GM12892 (cell line): ENCODE measurements around the gene IQGAP2.

Source experiments
- DNase-seq: peaks from one replicate; pipeline ENCODE4 v3.0.0; 2011; ENCODE audit not compliant: insufficient read length
- FAIRE-seq: peaks from 2 replicates; lab custom pipeline; 2011; peaks lifted over from hg19 to GRCh38; lab: Jason Lieb, UNC
- POLR2A ChIP-seq: IDR thresholded peaks from 2 replicates; pipeline ENCODE4 v1.6.1; 2011; ENCODE audit warnings: low read depth, low read length, control low read depth
- POLR2AphosphoS5 ChIP-seq: IDR thresholded peaks from 2 replicates; pipeline ENCODE4 v1.6.1; 2011; ENCODE audit warnings: low read depth, low read length, control low read depth
- TAF1 ChIP-seq: IDR thresholded peaks from 2 replicates; pipeline ENCODE4 v1.6.1; 2011; ENCODE audit warnings: low read depth, mild to moderate bottlenecking, control low read depth, low read length, borderline replicate concordance

IQGAP2 gene

DNA sequence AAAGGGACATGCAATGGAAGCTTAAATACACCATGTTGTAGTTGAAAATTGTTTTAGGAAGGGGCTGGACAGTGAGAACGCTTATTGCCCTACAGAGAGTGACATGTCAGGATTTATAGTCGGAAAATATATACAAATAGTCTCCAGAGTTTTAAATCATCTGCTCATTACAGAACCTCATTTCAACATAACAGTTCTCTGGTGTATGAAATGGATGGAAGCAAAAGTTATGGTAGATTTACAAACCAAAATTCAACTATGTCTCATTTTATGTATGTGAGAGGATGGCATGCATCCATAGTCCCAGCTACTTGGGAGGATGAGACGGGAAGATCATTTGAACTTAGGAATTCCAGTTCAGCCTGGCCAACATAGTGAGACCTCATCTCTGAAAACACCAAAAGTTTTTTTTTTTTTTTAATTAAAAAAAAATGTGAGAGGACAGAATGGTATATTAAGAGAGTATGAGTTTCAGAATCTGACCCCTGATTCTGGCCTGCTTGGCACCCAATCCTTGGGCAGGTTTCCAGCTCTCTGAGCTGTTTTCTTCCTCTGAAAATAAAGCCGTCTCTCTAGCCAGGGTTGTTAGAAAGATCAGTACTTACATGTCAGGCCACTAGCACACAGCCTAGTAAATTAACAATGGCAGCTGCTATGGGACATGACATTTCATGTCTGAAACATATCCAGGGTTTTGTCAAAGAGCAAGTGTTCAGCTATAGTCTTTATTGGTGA is 40.1 kb downstream of the IQGAP2 start:
- DNase-seq (no peak), FAIRE-seq (no peak)
- TF ChIP-seq TAF1 (no peak), POLR2A (no peak), POLR2AphosphoS5 (no peak)

DNA sequence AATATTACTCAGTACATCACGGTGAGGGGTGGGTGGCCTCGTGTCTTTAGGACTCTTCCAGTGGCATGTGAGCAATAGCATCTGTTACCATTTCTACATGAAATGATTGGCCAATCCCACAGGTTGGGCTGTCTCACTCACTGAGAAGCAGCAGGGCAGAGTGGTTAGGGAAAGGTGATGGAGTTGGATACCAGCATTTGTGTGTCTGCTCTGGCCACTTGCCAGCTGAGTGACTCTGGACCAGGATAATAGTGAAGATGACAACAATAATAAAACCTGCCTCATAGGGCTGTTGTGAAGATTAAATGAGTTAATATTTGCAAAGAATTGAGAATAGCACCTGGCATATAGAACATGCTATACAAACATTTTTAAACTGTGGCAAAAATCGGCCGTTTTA is 42.0 kb downstream of the IQGAP2 start:
- FAIRE-seq = no peak
- no peak for DNase-seq
- TF ChIP-seq POLR2AphosphoS5 = no peak
- TF ChIP-seq POLR2A = no peak
- TF ChIP-seq TAF1 = no peak

DNA sequence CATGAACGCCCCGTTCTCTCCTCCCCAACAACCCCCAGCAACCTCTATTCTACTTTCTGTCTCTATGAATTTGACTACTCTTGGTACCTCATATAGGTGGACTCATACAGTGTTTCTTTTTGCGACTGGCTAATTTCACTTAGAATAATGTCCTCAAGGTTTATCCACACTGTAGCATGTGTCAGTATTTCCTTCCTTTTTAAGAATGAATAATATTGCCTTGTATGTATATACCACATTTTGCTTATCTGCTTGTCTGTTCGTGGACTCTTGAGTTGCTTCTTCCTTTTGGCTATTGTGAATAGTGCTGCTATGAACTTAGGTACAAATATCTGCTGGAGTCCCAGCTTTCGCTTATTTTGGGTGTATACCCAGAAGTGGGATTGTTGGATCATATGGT is 42.7 kb downstream of the IQGAP2 start:
- TF ChIP-seq TAF1 (no peak), POLR2A (no peak), POLR2AphosphoS5 (no peak)
- DNase-seq (no peak), FAIRE-seq (no peak)

DNA sequence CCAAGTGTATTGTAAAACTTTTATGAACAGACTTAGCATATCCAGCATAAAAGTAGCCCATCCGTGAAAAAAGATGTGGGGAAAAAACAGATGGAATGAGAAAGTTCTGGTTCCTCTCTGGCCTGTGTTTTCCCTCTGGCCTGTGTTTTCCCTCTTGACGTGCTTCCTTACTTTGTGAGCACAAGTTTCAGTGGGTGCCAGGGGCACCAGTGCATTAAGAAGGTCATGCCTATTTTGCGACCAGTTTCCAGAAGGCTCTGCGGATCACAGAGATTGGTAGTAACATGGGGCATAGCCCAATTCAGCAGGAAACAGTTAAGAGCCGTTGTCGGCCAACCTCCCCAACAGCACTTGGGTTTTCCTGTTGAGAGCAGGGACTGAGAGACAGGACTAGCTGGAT is 43.7 kb downstream of the IQGAP2 start:
- DNase-seq (no peak), FAIRE-seq (no peak)
- no peak for TF ChIP-seq POLR2AphosphoS5
- TF ChIP-seq POLR2A = no peak
- TF ChIP-seq TAF1 = no peak

DNA sequence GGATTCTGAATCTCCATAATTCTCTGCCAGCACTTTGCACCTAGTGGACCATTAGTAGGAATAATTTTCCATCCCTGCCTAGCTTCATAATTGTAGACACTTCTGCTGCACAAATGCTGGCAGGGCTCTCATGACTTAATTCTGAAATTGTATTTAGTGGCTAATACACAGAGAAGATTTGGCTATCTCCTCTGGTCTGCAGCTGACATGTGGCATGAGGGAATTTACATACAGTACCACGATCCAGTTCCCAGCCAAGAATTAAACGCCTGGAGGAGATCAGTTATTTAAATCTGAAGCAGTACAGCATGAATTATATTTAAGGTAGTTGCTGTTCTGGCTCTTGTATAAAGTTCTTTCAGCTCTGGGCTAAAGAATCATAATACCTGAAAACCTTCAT is 46.5 kb downstream of the IQGAP2 start:
- TF ChIP-seq TAF1 = no peak
- TF ChIP-seq POLR2A = no peak
- TF ChIP-seq POLR2AphosphoS5 = no peak
- DNase-seq (no peak), FAIRE-seq (no peak)

DNA sequence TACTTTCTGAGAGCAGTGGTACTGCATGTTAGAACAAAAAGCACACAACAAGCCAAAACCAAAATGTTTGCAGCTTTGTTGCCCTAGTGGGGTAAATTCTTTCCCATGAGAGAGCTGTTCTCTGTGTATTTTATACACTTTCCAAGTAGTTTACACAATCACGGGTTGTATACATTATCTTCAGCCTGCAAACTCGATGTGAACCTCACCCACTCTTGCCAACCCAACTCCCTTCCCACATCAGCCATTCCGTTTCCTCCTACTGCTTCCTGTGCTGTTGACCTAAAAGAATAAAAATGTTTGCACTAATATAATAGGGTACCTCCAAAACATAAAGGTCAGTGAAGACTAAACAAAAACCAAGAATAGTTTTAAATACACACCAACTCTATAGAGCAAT is 47.0 kb downstream of the IQGAP2 start:
- no peak for TF ChIP-seq POLR2A
- TF ChIP-seq POLR2AphosphoS5 = no peak
- no peak for TF ChIP-seq TAF1
- DNase-seq (no peak), FAIRE-seq (peak; percentile 77)

DNA sequence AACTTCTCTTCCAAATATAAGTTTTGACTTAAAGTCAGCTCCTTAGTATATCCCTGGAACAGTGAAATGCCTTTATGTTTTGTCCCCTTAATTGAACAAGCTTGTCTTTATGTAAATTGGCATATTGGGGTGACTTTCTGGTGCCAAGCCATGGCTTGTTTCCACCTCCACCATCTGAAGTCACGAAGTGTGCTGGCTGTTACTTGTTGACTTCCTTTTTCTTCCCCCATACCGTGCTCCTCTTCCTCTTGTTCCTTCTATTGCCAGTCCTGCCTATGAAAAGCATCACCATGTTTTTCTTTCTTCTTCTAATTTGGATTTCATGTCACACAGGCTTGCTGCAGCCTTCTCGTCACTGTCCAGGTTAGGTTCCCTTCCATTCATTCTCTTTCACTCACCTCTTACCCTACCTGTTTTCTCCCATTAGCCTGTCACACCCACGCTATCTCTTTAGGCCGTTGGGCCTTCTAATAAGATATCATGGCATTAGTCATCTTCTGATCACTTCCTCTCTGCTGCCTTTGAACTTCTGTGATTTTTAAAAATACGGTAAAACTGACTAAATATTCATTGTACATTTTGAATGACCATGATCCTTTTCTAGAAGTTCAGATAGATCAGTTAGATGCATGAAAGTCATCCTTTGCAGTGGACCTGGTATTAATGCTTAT is 48.1 kb downstream of the IQGAP2 start:
- DNase-seq = no peak
- FAIRE-seq = peak; percentile 74
- TF ChIP-seq POLR2A (no peak), POLR2AphosphoS5 (no peak)

DNA sequence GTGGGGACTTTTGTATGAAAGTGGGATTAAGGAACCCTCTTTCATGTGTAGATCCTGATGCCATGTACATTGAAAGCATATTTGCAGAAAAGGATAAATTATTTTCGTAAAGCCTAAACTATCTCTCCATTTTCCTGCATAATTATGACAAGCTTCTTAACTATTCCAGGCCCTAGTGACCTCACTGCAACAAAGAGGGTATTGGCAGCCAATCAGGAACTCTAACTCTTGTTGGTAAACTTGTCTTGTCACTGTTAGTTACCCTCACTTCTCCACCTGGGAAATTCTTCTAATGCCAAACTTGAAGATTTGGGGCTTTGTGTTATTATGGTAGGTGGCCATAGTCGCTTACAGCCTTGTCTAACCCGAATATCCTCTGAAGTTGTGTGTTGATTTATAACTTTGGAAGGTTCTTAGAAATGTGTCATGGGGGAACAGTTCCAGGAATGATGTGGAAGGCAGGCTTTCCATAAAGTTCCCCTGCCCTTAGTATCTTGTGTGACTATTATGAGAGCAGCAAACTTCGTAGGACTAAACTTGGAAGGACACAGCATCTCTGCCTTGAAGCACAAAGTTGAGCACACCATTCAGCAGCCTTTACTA is 52.5 kb downstream of the IQGAP2 start:
- no peak for TF ChIP-seq POLR2AphosphoS5
- TF ChIP-seq TAF1 = no peak
- no peak for TF ChIP-seq POLR2A
- DNase-seq (no peak), FAIRE-seq (no peak)

DNA sequence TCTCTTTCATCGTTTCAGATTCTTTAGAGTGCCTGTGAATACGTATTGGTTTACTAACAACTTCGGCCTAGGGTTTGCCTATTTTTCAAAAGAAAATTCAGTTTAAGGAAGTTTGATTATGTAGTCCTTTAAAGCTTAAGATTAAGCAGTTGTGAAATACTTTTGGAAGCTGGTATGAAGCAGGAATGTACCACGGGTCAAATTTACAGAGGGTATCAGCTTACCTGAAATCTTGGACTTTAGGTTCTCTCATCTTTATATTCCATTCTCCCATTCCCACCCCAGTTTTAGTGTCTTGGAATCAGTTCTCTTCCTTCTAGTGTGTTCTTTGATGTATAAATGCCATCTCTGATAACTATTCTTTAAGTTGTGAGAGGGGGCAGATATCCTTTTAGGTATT is 53.2 kb downstream of the IQGAP2 start:
- TF ChIP-seq TAF1 (no peak), POLR2A (no peak), POLR2AphosphoS5 (no peak)
- FAIRE-seq (no peak), DNase-seq (no peak)

DNA sequence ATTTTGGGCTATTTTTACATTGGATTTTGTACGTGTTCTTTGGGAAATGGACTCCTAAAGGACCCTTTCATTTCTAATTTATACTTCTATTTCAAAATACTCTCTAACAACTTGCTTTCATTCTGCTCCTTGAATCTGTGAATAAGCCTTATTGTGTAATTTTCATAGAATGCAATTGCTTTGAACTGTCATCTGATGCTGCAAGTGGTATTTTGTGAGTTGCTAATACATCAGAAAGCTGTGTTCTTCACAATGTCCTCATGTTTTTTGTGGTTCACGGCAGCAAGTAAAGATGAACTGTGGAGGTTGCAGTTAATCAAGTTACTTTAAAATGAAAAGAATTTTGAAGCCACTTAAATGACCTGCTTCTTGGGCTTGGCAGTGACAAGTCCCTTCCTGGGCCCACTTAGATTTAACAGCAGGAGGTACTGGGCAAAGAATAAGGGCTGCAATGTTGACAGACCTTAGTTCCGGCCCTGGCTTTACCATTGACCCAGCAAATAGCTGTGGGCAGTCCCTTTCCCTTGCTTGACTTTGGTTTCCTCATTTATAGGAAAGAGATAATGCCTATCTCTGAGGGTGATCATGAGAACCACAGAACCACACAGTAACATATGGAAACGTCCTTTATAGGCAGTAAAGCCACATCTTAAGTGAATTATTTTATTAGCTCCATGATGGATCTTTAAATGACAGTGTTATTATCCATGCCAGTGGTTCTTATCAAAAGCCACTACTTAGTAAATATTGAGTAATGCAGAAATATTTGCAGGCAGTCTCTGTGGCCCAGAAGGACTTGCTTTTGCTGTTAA is 54.8 kb downstream of the IQGAP2 start:
- FAIRE-seq (no peak), DNase-seq (no peak)
- no peak for TF ChIP-seq POLR2AphosphoS5
- no peak for TF ChIP-seq POLR2A
- no peak for TF ChIP-seq TAF1

DNA sequence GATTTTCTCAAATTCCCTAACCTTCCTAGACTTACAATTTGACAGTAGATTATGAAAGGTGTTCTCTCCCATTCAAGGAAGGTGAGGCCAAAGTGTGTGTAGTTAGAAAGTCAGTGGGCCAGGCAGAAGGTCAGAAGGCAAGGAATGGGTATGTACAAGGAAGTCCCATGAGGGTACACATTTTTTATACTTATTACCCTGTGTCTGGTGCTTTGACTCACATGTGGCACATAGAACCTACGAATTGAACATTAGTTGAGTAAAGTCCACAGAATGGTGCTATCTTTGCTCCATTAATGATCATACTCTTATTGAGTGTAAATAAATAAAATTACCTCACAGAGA is 55.4 kb downstream of the IQGAP2 start:
- FAIRE-seq = no peak
- TF ChIP-seq POLR2A (no peak), POLR2AphosphoS5 (no peak), TAF1 (no peak)
- DNase-seq = no peak
